ENCODE data around the gene ACOT7. TPM values are rescaled to one million over a fixed set of nuclear protein-coding genes. Genes with fewer than 3 reads are reported as not detected.
A peak's percentile ranks its signal among the peaks of the same experiment; 100 is the strongest.

Gene ACOT7
- total RNA-seq, 4 donors from 2014 or later = 5.6 to 55.0 (median 31.0) TPM

GRCh38 chr1:6385488-6386191, 7.9 kb downstream of the ACOT7 start:
- Histone ChIP-seq H3K27me3 (no peaks in the 10 kb centered on the region), H3K4me1 (peaks cover 0 to 8% (median 4%) of the 10 kb centered on the region in 4 donors), H3K4me3 (no peak overlapping the region), H3K9me3 (no peaks in the 10 kb centered on the region), H3K27ac (peak overlapping the region; percentile 64 to 74 (median 68)), H3K36me3 (no peaks in the 10 kb centered on the region)
- in situ Hi-C loops (cut with MboI; ENCODE audit: low pct_ligation_motif_present in 1 of 4, low pct_unique_long_range_greater_than_20kb in 1 of 4, low sequenced_read_pairs in 3 of 4) = no loop called here
- DNase-seq = peak; percentile 25
- TF ChIP-seq POLR2AphosphoS5 (IDR thresholded peaks at IDR 0.05) (peak in 2 of 3 donors; percentile 41 to 48), CTCF (IDR thresholded peaks at IDR 0.05) (no peak), POLR2A (IDR thresholded peaks at IDR 0.05) (no peak)
- 76% methylated on average over 21 of the region's 22 CpGs; no CpG with 5 or more reads in 1 of the 2 donors for WGBS, 2 donors (ENCODE audit: low coverage in 1 of 2)
- intact Hi-C loops (cut with DNase I; ENCODE audit: low total_unique reads) = no loop called here

GRCh38 chr1:6384962-6385361, 8.6 kb downstream of the ACOT7 start:
- H3K27me3 ChIP-seq = no peaks in the 10 kb centered on the region
- no peaks in the 10 kb centered on the region for H3K9me3 ChIP-seq
- H3K36me3 ChIP-seq = no peaks in the 10 kb centered on the region
- H3K4me1 ChIP-seq = peaks cover 0 to 8% (median 4%) of the 10 kb centered on the region in 4 donors
- WGBS, 2 donors (ENCODE audit: low coverage in 1 of 2) = 74% methylated on average over 5 of the region's 5 CpGs; no CpG with 5 or more reads in 1 of the 2 donors
- TF ChIP-seq POLR2AphosphoS5 (IDR thresholded peaks at IDR 0.05) = peak in 1 of 3 donors; percentile 16
- no peak for TF ChIP-seq CTCF (IDR thresholded peaks at IDR 0.05)
- TF ChIP-seq EP300 (IDR thresholded peaks at IDR 0.05; ENCODE audit: low read depth) = no peak
- intact Hi-C loops (cut with DNase I; ENCODE audit: low total_unique reads) (no loop called here), in situ Hi-C loops (cut with MboI; ENCODE audit: low pct_ligation_motif_present in 1 of 4, low pct_unique_long_range_greater_than_20kb in 1 of 4, low sequenced_read_pairs in 3 of 4) (no loop called here)
- H3K27ac ChIP-seq = peak overlapping the region; percentile 64 to 74 (median 68)
- no peak for DNase-seq
- H3K4me3 ChIP-seq = no peak overlapping the region

GRCh38 chr1:6384135-6384534, 9.4 kb downstream of the ACOT7 start:
- Histone ChIP-seq H3K27ac (peak overlapping the region in 1 of 4 donors; percentile 74), H3K4me3 (no peak overlapping the region), H3K27me3 (no peaks in the 10 kb centered on the region), H3K36me3 (no peaks in the 10 kb centered on the region), H3K9me3 (no peaks in the 10 kb centered on the region), H3K4me1 (peaks cover 0 to 8% (median 4%) of the 10 kb centered on the region in 4 donors)
- intact Hi-C loops (cut with DNase I; ENCODE audit: low total_unique reads) (no loop called here), in situ Hi-C loops (cut with MboI; ENCODE audit: low pct_ligation_motif_present in 1 of 4, low pct_unique_long_range_greater_than_20kb in 1 of 4, low sequenced_read_pairs in 3 of 4) (no loop called here)
- TF ChIP-seq POLR2AphosphoS5 (IDR thresholded peaks at IDR 0.05) (no peak), CTCF (IDR thresholded peaks at IDR 0.05) (no peak), POLR2A (IDR thresholded peaks at IDR 0.05) (no peak), EP300 (IDR thresholded peaks at IDR 0.05; ENCODE audit: low read depth) (no peak)
- WGBS, 2 donors (ENCODE audit: low coverage in 1 of 2) = 86 to 100% methylated on average over 1 of the region's 1 CpG
- DNase-seq = no peak

GRCh38 chr1:6380037-6380436, 13.5 kb downstream of the ACOT7 start:
- DNase-seq = no peak
- H3K4me3 ChIP-seq = no peak overlapping the region
- no peaks in the 10 kb centered on the region for H3K4me1 ChIP-seq
- intact Hi-C loops (cut with DNase I; ENCODE audit: low total_unique reads) (no loop called here), in situ Hi-C loops (cut with MboI; ENCODE audit: low pct_ligation_motif_present in 1 of 4, low pct_unique_long_range_greater_than_20kb in 1 of 4, low sequenced_read_pairs in 3 of 4) (no loop called here)
- no peaks in the 10 kb centered on the region for H3K9me3 ChIP-seq
- no peaks in the 10 kb centered on the region for H3K27me3 ChIP-seq
- WGBS, 2 donors (ENCODE audit: low coverage in 1 of 2) = 88 to 93% methylated on average over 6 to 7 of the region's 7 CpGs
- no peaks in the 10 kb centered on the region for H3K36me3 ChIP-seq
- no peak for TF ChIP-seq CTCF (IDR thresholded peaks at IDR 0.05)
- TF ChIP-seq POLR2A (IDR thresholded peaks at IDR 0.05) = no peak
- TF ChIP-seq EP300 (IDR thresholded peaks at IDR 0.05; ENCODE audit: low read depth) = no peak
- TF ChIP-seq POLR2AphosphoS5 (IDR thresholded peaks at IDR 0.05) = no peak
- H3K27ac ChIP-seq = no peak overlapping the region

All from transverse colon (tissue), 4 donors.